GM12878 (cell line): ENCODE results near the gene BIK.

Experiments used
- CBX5 ChIP-seq: sonication (generic); IDR thresholded peaks from 2 replicates; pipeline ENCODE4 v1.6.1; 2016; ENCODE audit warnings: low read depth, moderate library complexity, mild to moderate bottlenecking, inconsistent platforms
- EZH2 ChIP-seq: IDR thresholded peaks from 2 replicates; pipeline ENCODE4 v1.6.1; 2012; ENCODE audit warnings: low read depth, mild to moderate bottlenecking, control low read depth, inconsistent platforms, low read length, borderline replicate concordance; ENCODE audit not compliant: control insufficient read depth
- PBX3 ChIP-seq: IDR thresholded peaks from 2 replicates; pipeline ENCODE4 v1.6.1; 2011; ENCODE audit warnings: mild to moderate bottlenecking, low read depth, low read length, moderate library complexity; ENCODE audit not compliant: insufficient replicate concordance
- POLR2A ChIP-seq: IDR thresholded peaks from 2 replicates; pipeline ENCODE4 v1.6.1; 2011; ENCODE audit warnings: low read depth, mild to moderate bottlenecking, low read length
- POLR2AphosphoS2 ChIP-seq: IDR thresholded peaks from 2 replicates; pipeline ENCODE4 v1.6.1; 2011; ENCODE audit warnings: low read depth, mild to moderate bottlenecking, low read length, improper control_type of control experiment, moderate library complexity
- SP1 ChIP-seq: IDR thresholded peaks from one replicate; pipeline ENCODE4 v1.6.1; 2011; ENCODE audit warnings: low read depth, low read length
- TCF7 ChIP-seq: IDR thresholded peaks from 2 replicates; pipeline ENCODE4 v1.6.1; 2014; ENCODE audit warnings: antibody characterized with exemption, borderline replicate concordance
- TF ChIP-seq, protein P1 (sequence below), 3 experiments: IDR thresholded peaks in 2 of 3; conservative IDR thresholded peaks in 1 of 3; 2 replicates each; pipeline ENCODE4 v1.5.1; 2011; ENCODE audit warnings: low read depth in 3 of 3, low read length in 3 of 3, mild to moderate bottlenecking in 3 of 3, control low read depth in 2 of 3, moderate library complexity in 2 of 3, inconsistent platforms in 1 of 3, mixed read lengths in 1 of 3; ENCODE audit not compliant: control insufficient read depth in 2 of 3, insufficient read depth in 1 of 3; ENCODE audit errors: extremely low read depth in 1 of 3

DNA sequence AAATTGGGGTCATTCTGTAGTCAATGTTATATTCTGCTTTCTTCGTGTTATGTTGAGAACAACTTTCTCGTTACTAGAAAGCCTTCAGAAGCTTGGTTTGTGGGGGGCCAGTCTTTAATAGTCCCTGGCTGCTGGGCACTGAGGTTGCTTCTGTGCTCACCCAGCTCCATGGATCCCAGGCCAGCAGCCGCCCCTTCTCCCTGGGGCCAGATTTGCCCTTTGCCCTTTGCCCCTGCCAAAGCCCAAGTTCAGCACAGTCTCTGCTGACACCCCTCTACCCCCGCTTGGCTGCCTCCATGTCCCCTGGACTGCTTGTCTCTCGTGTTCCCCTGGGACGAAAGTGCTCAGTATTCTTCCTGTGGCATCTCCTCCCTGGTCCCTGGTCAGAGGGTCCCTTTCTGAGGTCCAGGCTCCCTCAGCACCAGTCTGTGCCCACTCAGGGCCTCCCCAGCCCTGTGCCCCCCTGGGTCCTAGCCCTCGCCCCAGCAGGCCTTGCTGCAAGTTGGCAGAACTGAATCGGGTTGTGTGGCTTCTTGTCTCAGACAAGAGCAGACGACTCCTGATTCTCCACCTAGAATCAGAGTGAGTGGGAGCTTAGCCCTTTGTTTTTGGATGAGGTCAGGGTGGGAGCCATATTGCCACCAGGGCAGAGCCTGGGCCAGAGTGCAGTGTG lies 47.5 kb downstream of the BIK start:
- TF ChIP-seq POLR2A = no peak
- TF ChIP-seq, protein P1, sequence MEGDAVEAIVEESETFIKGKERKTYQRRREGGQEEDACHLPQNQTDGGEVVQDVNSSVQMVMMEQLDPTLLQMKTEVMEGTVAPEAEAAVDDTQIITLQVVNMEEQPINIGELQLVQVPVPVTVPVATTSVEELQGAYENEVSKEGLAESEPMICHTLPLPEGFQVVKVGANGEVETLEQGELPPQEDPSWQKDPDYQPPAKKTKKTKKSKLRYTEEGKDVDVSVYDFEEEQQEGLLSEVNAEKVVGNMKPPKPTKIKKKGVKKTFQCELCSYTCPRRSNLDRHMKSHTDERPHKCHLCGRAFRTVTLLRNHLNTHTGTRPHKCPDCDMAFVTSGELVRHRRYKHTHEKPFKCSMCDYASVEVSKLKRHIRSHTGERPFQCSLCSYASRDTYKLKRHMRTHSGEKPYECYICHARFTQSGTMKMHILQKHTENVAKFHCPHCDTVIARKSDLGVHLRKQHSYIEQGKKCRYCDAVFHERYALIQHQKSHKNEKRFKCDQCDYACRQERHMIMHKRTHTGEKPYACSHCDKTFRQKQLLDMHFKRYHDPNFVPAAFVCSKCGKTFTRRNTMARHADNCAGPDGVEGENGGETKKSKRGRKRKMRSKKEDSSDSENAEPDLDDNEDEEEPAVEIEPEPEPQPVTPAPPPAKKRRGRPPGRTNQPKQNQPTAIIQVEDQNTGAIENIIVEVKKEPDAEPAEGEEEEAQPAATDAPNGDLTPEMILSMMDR (IDR thresholded peaks at IDR 0.05 in 2 of 3, conservative IDR thresholded peaks at IDR 0.05 in 1 of 3; ENCODE audit: control insufficient read depth in 2 of 3, extremely low read depth in 1 of 3, insufficient read depth in 1 of 3, low read depth in 3 of 3, low read length in 3 of 3) = no peak
- no peak for TF ChIP-seq CBX5
- TF ChIP-seq EZH2 = no peak
- TF ChIP-seq POLR2AphosphoS2 = no peak
- TF ChIP-seq PBX3 = no peak
- no peak for TF ChIP-seq TCF7
- no peak for TF ChIP-seq SP1
